PC-3 (cell line): Measurements from ENCODE around the gene BCL2L13. TPM values are rescaled to one million over a fixed set of nuclear protein-coding genes. Genes with fewer than 3 reads are reported as not detected.

Source experiments
- ATAC-seq: fragments of 200-7000 bp; cut with Tn5 transposase; 2 replicates; pipeline ENCODE4 v1.9.1; 2020; ENCODE audit warnings: mild to moderate bottlenecking, moderate library complexity
- BruUV-seq: library from RNA; stranded (reverse); fragments of 400-500 nt; replicated peaks from 2 replicates; lab custom pipeline; 2021; lab: Mats Ljungman, UMichigan
- CTCF ChIA-PET: fragments of 300-600 bp; sonication (Branson Sonifier 250); formaldehyde crosslinking; loops from one replicate; lab custom pipeline; 2022; ENCODE audit warnings: antibody characterized with exemption; lab: Charles Lee
- POLR2A ChIA-PET: fragments of 300-600 bp; sonication (Branson Sonifier 250); formaldehyde crosslinking; loops from one replicate; lab custom pipeline; 2022; ENCODE audit warnings: antibody characterized with exemption; ENCODE audit not compliant: unreplicated experiment; lab: Charles Lee
- DNase-seq: peaks from one replicate; pipeline ENCODE4 v3.0.0-alpha.2; 2015
- H2AFZ ChIP-seq: fragments of 300-600 bp; sonication (generic); 2 replicates; pipeline ENCODE4 v1.6.0; 2016; ENCODE audit warnings: antibody characterized with exemption, low read length
- H3F3A ChIP-seq: fragments of 300-600 bp; sonication (generic); one replicate; pipeline ENCODE4 v1.6.0; 2017; ENCODE audit warnings: antibody characterized with exemption, low read length, control low read depth, mild to moderate bottlenecking; ENCODE audit not compliant: unreplicated experiment
- H3K27ac ChIP-seq: fragments of 300-600 bp; sonication (generic); 2 replicates; pipeline ENCODE4 v1.5.1; 2016; ENCODE audit warnings: mild to moderate bottlenecking, low read length
- H3K27me3 ChIP-seq: fragments of 300-600 bp; sonication (generic); 2 replicates; pipeline ENCODE4 v1.6.1; 2016; ENCODE audit warnings: low read length, mixed read lengths
- H3K36me3 ChIP-seq: fragments of 300-600 bp; sonication (generic); 2 replicates; pipeline ENCODE4 v1.6.1; 2016; ENCODE audit warnings: low read depth, mixed run types, low read length, mixed read lengths
- H3K4me1 ChIP-seq: fragments of 300-600 bp; sonication (generic); 2 replicates; pipeline ENCODE4 v1.5.1; 2016; ENCODE audit warnings: low read length; ENCODE audit not compliant: insufficient read depth
- H3K4me2 ChIP-seq: fragments of 300-600 bp; sonication (generic); 2 replicates; pipeline ENCODE4 v1.6.0; 2016; ENCODE audit warnings: low read length
- H3K4me3 ChIP-seq: fragments of 300-600 bp; sonication (generic); 2 replicates; pipeline ENCODE4 v1.5.1; 2016; ENCODE audit warnings: mild to moderate bottlenecking, low read length, mixed read lengths
- H3K79me2 ChIP-seq: fragments of 300-600 bp; sonication (generic); 2 replicates; pipeline ENCODE4 v1.6.1; 2017; ENCODE audit warnings: low read length, mixed read lengths
- H3K9ac ChIP-seq: fragments of 300-600 bp; sonication (generic); 2 replicates; pipeline ENCODE4 v1.6.0; 2016; ENCODE audit warnings: mild to moderate bottlenecking, low read length
- H3K9me2 ChIP-seq: fragments of 300-600 bp; sonication (generic); replicated peaks from 2 replicates; pipeline ENCODE4 v1.6.1; 2016; ENCODE audit warnings: mixed run types, low read length, mixed read lengths
- H3K9me3 ChIP-seq: fragments of 300-600 bp; sonication (generic); 2 replicates; pipeline ENCODE4 v1.6.1; 2016; ENCODE audit warnings: low read length, mixed read lengths
- H4K20me1 ChIP-seq: fragments of 300-600 bp; sonication (generic); 2 replicates; pipeline ENCODE4 v1.6.1; 2016; ENCODE audit warnings: low read length, mixed read lengths
- CTCF ChIP-seq: fragments of 300-600 bp; sonication (generic); conservative IDR thresholded peaks from 2 replicates; pipeline ENCODE4 v1.5.1; 2017; ENCODE audit warnings: antibody characterized with exemption, low read depth, mild to moderate bottlenecking, low read length
- EZH2 ChIP-seq: fragments of 300-600 bp; sonication (generic); IDR thresholded peaks from one replicate; pipeline ENCODE4 v1.6.1; 2017; ENCODE audit warnings: antibody characterized with exemption, mild to moderate bottlenecking, low read length; ENCODE audit not compliant: unreplicated experiment
- EZH2phosphoT487 ChIP-seq: fragments of 300-600 bp; sonication (generic); IDR thresholded peaks from 2 replicates; pipeline ENCODE4 v1.6.1; 2018; ENCODE audit warnings: mild to moderate bottlenecking, antibody characterized with exemption, low read length, borderline replicate concordance
- intact Hi-C: fragments of 100-400 bp; cut with micrococcal nuclease; formaldehyde crosslinking; loops from 2 replicates; pipeline ENCODE4 v1.9.0; 2023
- total RNA-seq: library from RNA; depleted of rRNA; stranded (reverse); fragments of >200 nt; gene quantifications from 2 replicates; pipeline ENCODE4 v1.2.3, GENCODE V29; 2014

BCL2L13 gene
- total RNA-seq, 1 experiment from 2014 or later, result 31.3 TPM

GRCh38 chr22:17743661-17744411, 105.3 kb downstream of the BCL2L13 start:
- H3K4me1 ChIP-seq, result no peaks in the 10 kb centered on the region
- no peak overlapping the region for H3K4me2 ChIP-seq
- no peak overlapping the region for H3K4me3 ChIP-seq
- ChIA-PET POLR2A (no interaction called here), CTCF (interaction anchor here (0.5 to 1.4 kb wide), 2 partner anchors 105 to 185 kb away, joined by 3 to 4 read pairs; no protein-coding TSS in a partner anchor)
- no peaks in the 10 kb centered on the region for H4K20me1 ChIP-seq
- H3K36me3 ChIP-seq, result no peaks in the 10 kb centered on the region
- no peak overlapping the region for H3K27ac ChIP-seq
- H3K9me3 ChIP-seq, result no peaks in the 10 kb centered on the region
- no peaks in the 10 kb centered on the region for H3K27me3 ChIP-seq
- H3K9ac ChIP-seq, result no peak overlapping the region
- H3F3A ChIP-seq, result no peaks in the 10 kb centered on the region
- H2AFZ ChIP-seq, result no peak overlapping the region
- BruUV-seq, result no TSS peak
- intact Hi-C loops, result no loop called here
- no peaks in the 10 kb centered on the region for H3K79me2 ChIP-seq
- no peak for DNase-seq
- TF ChIP-seq EZH2phosphoT487 (no peak), EZH2 (no peak), CTCF (no peak)
- ATAC-seq, result no peak
- no peaks in the 10 kb centered on the region for H3K9me2 ChIP-seq

DNA sequence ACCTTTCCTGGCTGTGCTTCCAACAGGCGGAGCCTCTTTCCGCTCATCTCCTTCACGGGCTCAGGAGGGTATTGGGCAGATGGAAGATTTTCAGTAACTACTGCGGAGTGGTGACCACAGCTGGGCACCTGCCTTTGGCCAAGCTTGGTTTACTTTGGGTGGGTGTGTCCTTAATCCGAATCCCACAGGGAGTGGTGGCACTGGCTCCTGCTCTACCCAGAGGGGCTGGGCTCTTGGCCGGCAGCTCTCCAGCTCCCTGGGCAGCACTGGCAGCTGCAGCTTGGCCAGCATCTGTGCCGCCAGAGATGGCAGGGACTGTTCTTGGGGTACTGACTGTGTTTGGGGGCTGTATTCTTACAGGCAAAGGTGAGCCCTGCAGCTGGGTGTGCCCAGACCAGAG, 105.9 kb downstream of the BCL2L13 start:
- BruUV-seq, result no TSS peak
- no peak overlapping the region for H2AFZ ChIP-seq
- H3K9ac ChIP-seq, result no peak overlapping the region
- no peak for TF ChIP-seq CTCF
- TF ChIP-seq EZH2phosphoT487, result no peak
- no peak for TF ChIP-seq EZH2
- no peaks in the 10 kb centered on the region for H3K27me3 ChIP-seq
- H3K27ac ChIP-seq, result no peak overlapping the region
- H3K36me3 ChIP-seq, result no peaks in the 10 kb centered on the region
- H3F3A ChIP-seq, result no peaks in the 10 kb centered on the region
- H3K4me3 ChIP-seq, result no peak overlapping the region
- intact Hi-C loops, result no loop called here
- ChIA-PET POLR2A (no interaction called here), CTCF (no interaction called here)
- ATAC-seq (no peak), DNase-seq (no peak)
- no peaks in the 10 kb centered on the region for H3K9me3 ChIP-seq
- no peaks in the 10 kb centered on the region for H4K20me1 ChIP-seq
- no peak overlapping the region for H3K4me2 ChIP-seq
- no peaks in the 10 kb centered on the region for H3K4me1 ChIP-seq
- no peaks in the 10 kb centered on the region for H3K79me2 ChIP-seq
- H3K9me2 ChIP-seq, result no peaks in the 10 kb centered on the region

GRCh38 chr22:17746916-17747315, 108.4 kb downstream of the BCL2L13 start:
- BruUV-seq, result no TSS peak
- Histone ChIP-seq H4K20me1 (no peaks in the 10 kb centered on the region), H3K9me2 (no peaks in the 10 kb centered on the region), H3K4me1 (no peaks in the 10 kb centered on the region), H3K27me3 (no peaks in the 10 kb centered on the region), H3F3A (no peaks in the 10 kb centered on the region), H2AFZ (no peak overlapping the region), H3K36me3 (no peaks in the 10 kb centered on the region), H3K4me2 (no peak overlapping the region), H3K9me3 (no peaks in the 10 kb centered on the region), H3K79me2 (no peaks in the 10 kb centered on the region), H3K9ac (no peak overlapping the region), H3K4me3 (no peak overlapping the region), H3K27ac (no peak overlapping the region)
- ATAC-seq (no peak), DNase-seq (no peak)
- ChIA-PET CTCF (no interaction called here), POLR2A (no interaction called here)
- intact Hi-C loops, result no loop called here
- TF ChIP-seq EZH2phosphoT487 (no peak), EZH2 (no peak), CTCF (no peak)
